SKM-1 treated with dmso at 0.1 percent for 144 hours (cell line): ENCODE results near the gene PRSS21.

Experiments used
- DNase-seq: peaks from one replicate; lab custom pipeline; 2025; ENCODE audit not compliant: unreplicated experiment; lab: John Stamatoyannopoulos, UW

Gene PRSS21

GRCh38 chr16:2865651-2866050 is 48.6 kb downstream of the PRSS21 start:
- no peak for DNase-seq

DNA sequence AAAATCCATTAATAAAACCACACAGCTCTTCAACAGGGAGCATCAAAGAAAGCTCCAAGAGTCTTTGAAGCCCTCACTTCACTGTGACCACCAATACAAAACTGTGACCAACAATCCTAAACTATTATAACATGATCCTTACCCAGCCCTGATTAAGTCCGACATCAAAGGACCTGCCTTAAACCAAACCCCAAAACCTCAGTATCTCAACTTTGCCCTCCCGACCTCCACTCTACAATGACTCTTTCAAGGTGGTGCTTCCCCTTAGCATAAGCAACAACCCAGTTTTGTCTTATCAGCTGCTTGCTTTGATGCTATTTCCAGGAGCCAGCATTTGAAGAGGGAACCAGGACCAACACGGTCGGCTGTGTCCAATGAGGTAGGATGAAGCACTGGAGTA is 49.4 kb downstream of the PRSS21 start:
- no peak for DNase-seq

- no peak for DNase-seq
These were observed 50.6 kb downstream of the PRSS21 start for GRCh38 chr16:2867661-2867986.

DNA sequence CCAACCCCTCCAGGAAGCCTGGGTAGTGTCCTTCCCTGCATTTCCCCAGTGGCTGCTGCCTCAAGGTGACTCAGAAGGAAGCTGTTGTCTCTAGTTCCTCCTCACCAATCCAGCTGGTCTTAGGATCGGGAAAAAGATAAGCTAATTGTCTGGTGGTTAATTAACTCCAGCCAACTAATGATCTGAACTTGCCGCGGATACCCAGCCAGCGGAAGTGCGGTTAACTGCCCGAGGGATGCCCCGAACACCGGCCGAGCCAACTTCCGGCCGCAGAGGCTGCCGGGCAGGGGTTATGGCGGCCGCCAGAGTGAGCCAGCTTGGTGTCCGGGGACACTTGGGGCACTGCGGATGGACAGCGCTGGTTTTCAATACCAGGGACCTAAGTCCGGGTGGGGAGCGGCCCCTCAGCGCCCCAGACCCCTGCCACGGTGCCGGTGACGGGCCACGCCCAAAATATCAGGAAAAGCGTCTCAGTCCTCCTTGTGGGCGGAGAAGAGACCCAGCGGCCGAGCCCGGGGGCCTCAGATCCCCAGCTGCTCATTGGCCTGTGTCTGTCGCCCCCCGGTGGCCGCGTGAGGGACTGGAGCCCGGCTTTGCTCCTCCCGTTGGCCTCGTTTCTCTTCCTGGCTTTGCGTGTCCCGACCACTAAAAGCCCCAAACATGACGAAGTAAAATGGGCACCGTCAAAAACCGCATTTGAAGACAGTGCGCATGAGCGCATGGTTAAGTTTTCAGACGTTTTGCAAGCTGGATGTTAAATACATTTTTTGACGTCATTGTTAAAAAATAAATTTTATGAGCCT is 51.2 kb downstream of the PRSS21 start:
- peak; percentile 93 for DNase-seq
